DND-41 (cell line): ENCODE data around the gene DCTN3.

Experiments used
- EZH2 ChIP-seq: IDR thresholded peaks from 3 replicates; pipeline ENCODE4 v1.6.1; 2012; ENCODE audit warnings: borderline replicate concordance, low read depth, mild to moderate bottlenecking, moderate library complexity, low read length, inconsistent platforms; ENCODE audit not compliant: severe bottlenecking
- TF ChIP-seq, protein P1 (sequence below): IDR thresholded peaks from 2 replicates; pipeline ENCODE4 v1.5.1; 2012; ENCODE audit warnings: borderline replicate concordance, low read length, moderate library complexity, mild to moderate bottlenecking; ENCODE audit not compliant: poor library complexity, severe bottlenecking; ENCODE audit errors: extremely low read depth

DNA sequence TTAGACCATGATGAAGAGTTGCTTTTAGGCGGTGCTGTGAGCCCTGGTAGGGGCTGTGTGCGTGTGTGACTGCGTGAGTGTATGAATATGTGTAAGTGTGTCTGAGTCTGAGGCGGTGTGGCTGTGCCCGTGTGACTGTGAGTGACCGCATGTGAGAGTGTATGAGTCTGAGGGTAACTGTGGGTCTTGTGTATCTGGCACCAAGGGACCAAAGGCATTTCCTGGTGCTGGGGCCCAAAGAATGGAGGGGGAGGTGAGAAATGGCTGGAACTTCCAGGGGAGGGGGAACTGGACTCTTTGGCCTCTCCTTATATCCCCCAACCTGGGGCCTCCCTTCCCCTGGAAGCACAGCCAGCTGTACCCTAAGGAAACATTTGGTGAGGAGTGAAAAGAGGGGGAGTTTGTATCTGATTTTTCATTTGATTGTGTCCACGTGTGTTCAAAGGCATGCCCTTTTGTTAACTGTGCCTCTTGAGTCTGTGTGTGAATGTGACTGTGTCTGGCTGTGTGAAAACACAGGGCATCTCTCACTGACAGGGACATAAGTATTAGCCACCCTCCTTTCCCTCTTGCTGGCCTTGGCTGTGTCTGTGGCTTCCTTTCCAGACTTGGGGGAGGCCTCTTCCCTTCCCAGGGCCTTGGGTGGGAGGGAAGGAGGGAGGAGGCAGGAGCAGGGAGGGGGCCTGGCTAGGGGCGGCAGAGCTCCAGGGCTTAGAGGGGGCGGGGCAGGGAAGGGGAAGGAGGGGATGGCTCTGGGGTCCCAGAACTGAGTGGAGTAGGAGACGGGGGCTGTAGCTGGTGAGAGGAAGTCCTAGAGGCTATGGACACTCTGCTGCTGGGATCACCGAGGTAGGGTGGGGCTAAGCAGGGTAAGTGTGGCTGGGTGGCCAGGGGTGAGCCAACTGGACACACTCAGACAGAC, 33.1 kb upstream of the DCTN3 start:
- TF ChIP-seq, protein P1, sequence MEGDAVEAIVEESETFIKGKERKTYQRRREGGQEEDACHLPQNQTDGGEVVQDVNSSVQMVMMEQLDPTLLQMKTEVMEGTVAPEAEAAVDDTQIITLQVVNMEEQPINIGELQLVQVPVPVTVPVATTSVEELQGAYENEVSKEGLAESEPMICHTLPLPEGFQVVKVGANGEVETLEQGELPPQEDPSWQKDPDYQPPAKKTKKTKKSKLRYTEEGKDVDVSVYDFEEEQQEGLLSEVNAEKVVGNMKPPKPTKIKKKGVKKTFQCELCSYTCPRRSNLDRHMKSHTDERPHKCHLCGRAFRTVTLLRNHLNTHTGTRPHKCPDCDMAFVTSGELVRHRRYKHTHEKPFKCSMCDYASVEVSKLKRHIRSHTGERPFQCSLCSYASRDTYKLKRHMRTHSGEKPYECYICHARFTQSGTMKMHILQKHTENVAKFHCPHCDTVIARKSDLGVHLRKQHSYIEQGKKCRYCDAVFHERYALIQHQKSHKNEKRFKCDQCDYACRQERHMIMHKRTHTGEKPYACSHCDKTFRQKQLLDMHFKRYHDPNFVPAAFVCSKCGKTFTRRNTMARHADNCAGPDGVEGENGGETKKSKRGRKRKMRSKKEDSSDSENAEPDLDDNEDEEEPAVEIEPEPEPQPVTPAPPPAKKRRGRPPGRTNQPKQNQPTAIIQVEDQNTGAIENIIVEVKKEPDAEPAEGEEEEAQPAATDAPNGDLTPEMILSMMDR, result no peak
- no peak for TF ChIP-seq EZH2
